CD14-positive monocyte (primary cell): ENCODE results near the gene DAPK2. TPM values are rescaled to one million over a fixed set of nuclear protein-coding genes. Genes with fewer than 3 reads are reported as not detected.

Experiments used
- DNase-seq, 3 donors: peaks; one replicate each; pipeline ENCODE4 v3.0.0-alpha.2; 2011 to 2022
- H2AFZ ChIP-seq: 2 replicates; pipeline ENCODE4 v1.6.0; 2012; ENCODE audit warnings: mild to moderate bottlenecking, low read depth, low read length, inconsistent platforms; ENCODE audit not compliant: insufficient read depth, poor library complexity, severe bottlenecking
- H3K27ac ChIP-seq, 2 donors: 1 replicate in 1 of 2; 2 replicates in 1 of 2; pipeline ENCODE4 v1.5.1; 2012 to 2013; ENCODE audit warnings: low read length in 2 of 2, control low read depth in 1 of 2, inconsistent platforms in 1 of 2, low read depth in 1 of 2, mild to moderate bottlenecking in 1 of 2
- H3K27me3 ChIP-seq, 2 donors: one replicate each; pipeline versions ENCODE4 v1.6.0 to v1.6.1; 2011 to 2013; ENCODE audit warnings: low read length in 2 of 2; ENCODE audit not compliant: control insufficient read depth in 2 of 2, insufficient read depth in 2 of 2
- H3K36me3 ChIP-seq, 2 donors: replicated peaks in 1 of 2; 1 replicate in 1 of 2; 2 replicates in 1 of 2; pipeline versions ENCODE4 v1.5.1 to v1.6.1; 2012 to 2013; ENCODE audit warnings: low read length in 2 of 2, control low read depth in 1 of 2, inconsistent platforms in 1 of 2, mild to moderate bottlenecking in 1 of 2; ENCODE audit not compliant: insufficient read depth in 2 of 2, control insufficient read depth in 1 of 2
- H3K4me1 ChIP-seq, 2 donors: 1 replicate in 1 of 2; 2 replicates in 1 of 2; pipeline versions ENCODE4 v1.5.1 to v1.6.1; 2012 to 2013; ENCODE audit warnings: low read length in 2 of 2, control low read depth in 1 of 2, inconsistent platforms in 1 of 2, mild to moderate bottlenecking in 1 of 2, moderate library complexity in 1 of 2; ENCODE audit not compliant: insufficient read depth in 2 of 2, control insufficient read depth in 1 of 2
- H3K4me2 ChIP-seq: replicated peaks from 2 replicates; pipeline ENCODE3; 2012; ENCODE audit warnings: low read length, moderate library complexity, mild to moderate bottlenecking; ENCODE audit not compliant: poor library complexity, severe bottlenecking; ENCODE audit errors: extremely low read depth
- H3K4me3 ChIP-seq, 3 experiments: fragments of 200-600 bp in 1 of 3; sonication (generic) in 1 of 3; replicated peaks in 1 of 3; 1 replicate in 2 of 3; 2 replicates in 1 of 3; pipeline ENCODE4 v1.5.1; 2011 to 2013; ENCODE audit warnings: low read length in 3 of 3, mild to moderate bottlenecking in 3 of 3, control low read depth in 2 of 3, low read depth in 2 of 3, inconsistent platforms in 1 of 3, moderate library complexity in 1 of 3
- H3K79me2 ChIP-seq: 2 replicates; pipeline ENCODE4 v1.6.0; 2012; ENCODE audit warnings: mild to moderate bottlenecking, control low read depth, inconsistent platforms, low read length, moderate library complexity; ENCODE audit not compliant: insufficient read depth
- H3K9ac ChIP-seq: 2 replicates; pipeline ENCODE4 v1.6.0; 2017; ENCODE audit warnings: low read length, mild to moderate bottlenecking; ENCODE audit not compliant: insufficient read depth, poor library complexity, severe bottlenecking
- H3K9me3 ChIP-seq, 2 donors: replicated peaks in 1 of 2; 1 replicate in 1 of 2; 2 replicates in 1 of 2; pipeline versions ENCODE4 v1.5.1 to v1.6.1; 2012 to 2013; ENCODE audit warnings: low read length in 2 of 2, control low read depth in 1 of 2; ENCODE audit not compliant: control insufficient read depth in 1 of 2, insufficient read depth in 1 of 2
- H4K20me1 ChIP-seq: 2 replicates; pipeline ENCODE4 v1.6.0; 2012; ENCODE audit warnings: mild to moderate bottlenecking, low read length, control low read depth, moderate library complexity; ENCODE audit not compliant: insufficient read depth
- H3K27ac Mint-ChIP-seq, 7 donors: one replicate each; pipeline ENCODE4 v1.8.0; 2020; ENCODE audit warnings: mild to moderate bottlenecking in 7 of 7, mixed read lengths in 7 of 7, moderate library complexity in 6 of 7, inconsistent platforms in 2 of 7
- H3K27me3 Mint-ChIP-seq, 3 donors: one replicate each; pipeline ENCODE4 v1.8.0; 2021 to 2022; ENCODE audit warnings: low read depth in 3 of 3, mild to moderate bottlenecking in 3 of 3, mixed read lengths in 3 of 3, moderate library complexity in 3 of 3, inconsistent platforms in 1 of 3
- H3K36me3 Mint-ChIP-seq, 2 donors: one replicate each; pipeline ENCODE4 v1.8.0; 2020; ENCODE audit warnings: mixed read lengths in 2 of 2, inconsistent platforms in 1 of 2, mild to moderate bottlenecking in 1 of 2
- H3K4me1 Mint-ChIP-seq: one replicate; pipeline ENCODE4 v1.8.0; 2020; ENCODE audit warnings: mild to moderate bottlenecking, mixed read lengths
- H3K4me3 Mint-ChIP-seq, 2 donors: one replicate each; pipeline ENCODE4 v1.8.0; 2020; ENCODE audit warnings: mild to moderate bottlenecking in 2 of 2, mixed read lengths in 2 of 2, moderate library complexity in 1 of 2
- H3K9me3 Mint-ChIP-seq, 7 donors: one replicate each; pipeline ENCODE4 v1.8.0; 2020 to 2022; ENCODE audit warnings: mixed read lengths in 7 of 7, mild to moderate bottlenecking in 6 of 7, moderate library complexity in 6 of 7, inconsistent platforms in 2 of 7
- WGBS: methylation state at CpG from one replicate; pipeline ENCODE4 v1.1.5; 2013; ENCODE audit warnings: missing lambda C conversion rate; ENCODE audit not compliant: insufficient coverage; 5-methylcytosine and 5-hydroxymethylcytosine counted together
- intact Hi-C, 2 donors: fragments of 100-400 bp; cut with micrococcal nuclease; formaldehyde crosslinking; loops; one replicate each; pipeline versions ENCODE4 v1.15.0 to v1.15.1; 2023
- polyA plus RNA-seq, 3 donors: library from polyadenylated mRNA; depleted of rRNA in 1 of 3; unstranded in 2 of 3; stranded (reverse) in 1 of 3; fragments of 300-500 nt in 2 of 3; fragments of >200 nt in 1 of 3; fragmentation: Illumina TruSeq in 2 of 3; gene quantifications; 1 replicate in 2 of 3; 2 replicates in 1 of 3; pipeline ENCODE4 v1.2.3, GENCODE V29; 2012 to 2021
- TF ChIP-seq, protein P1 (sequence below): fragments of 200-600 bp; IDR thresholded peaks from one replicate; pipeline ENCODE4 v1.8.0; 2022; ENCODE audit warnings: antibody characterized with exemption, mild to moderate bottlenecking

Gene DAPK2
- polyA plus RNA-seq, 3 donors = 0.59 to 4.1 (median 2.1) TPM

DNA sequence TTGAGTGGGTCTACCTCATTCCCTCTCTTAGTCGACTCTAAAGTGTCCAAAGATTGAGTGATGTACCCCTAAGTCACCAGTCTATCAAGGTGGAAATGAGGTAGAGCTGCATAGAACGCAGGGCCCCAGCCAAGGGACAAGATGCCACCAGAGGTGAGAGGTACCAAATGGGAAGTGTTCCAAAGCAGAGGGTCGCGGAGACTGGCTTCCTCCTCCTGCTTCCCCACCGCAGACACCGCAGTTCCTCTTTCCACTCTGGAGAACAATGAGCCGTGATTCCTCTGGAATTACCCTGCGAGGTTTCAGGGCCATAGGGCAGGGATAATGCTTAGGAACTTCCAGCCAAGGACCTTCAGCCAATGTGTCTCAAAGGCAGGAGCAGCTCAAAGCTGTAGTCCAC is 55.8 kb downstream of the DAPK2 start:
- Histone ChIP-seq H2AFZ (no peak overlapping the region), H3K4me3 (no peak overlapping the region), H3K9ac (no peak overlapping the region), H3K4me1 (peaks cover 53 to 64% of the 10 kb centered on the region in 2 donors), H3K9me3 (no peaks in the 10 kb centered on the region), H4K20me1 (no peaks in the 10 kb centered on the region), H3K27ac (no peak overlapping the region), H3K79me2 (no peaks in the 10 kb centered on the region), H3K36me3 (no peaks in the 10 kb centered on the region), H3K27me3 (no peaks in the 10 kb centered on the region), H3K4me2 (peak overlapping the region; percentile 11)
- peaks cover 0 to 2% (median 0%) of the 10 kb centered on the region in 7 donors for H3K9me3 Mint-ChIP-seq
- 10% methylated on average over 7 of the region's 8 CpGs for WGBS
- no peaks in the 10 kb centered on the region for H3K36me3 Mint-ChIP-seq
- TF ChIP-seq, protein P1, sequence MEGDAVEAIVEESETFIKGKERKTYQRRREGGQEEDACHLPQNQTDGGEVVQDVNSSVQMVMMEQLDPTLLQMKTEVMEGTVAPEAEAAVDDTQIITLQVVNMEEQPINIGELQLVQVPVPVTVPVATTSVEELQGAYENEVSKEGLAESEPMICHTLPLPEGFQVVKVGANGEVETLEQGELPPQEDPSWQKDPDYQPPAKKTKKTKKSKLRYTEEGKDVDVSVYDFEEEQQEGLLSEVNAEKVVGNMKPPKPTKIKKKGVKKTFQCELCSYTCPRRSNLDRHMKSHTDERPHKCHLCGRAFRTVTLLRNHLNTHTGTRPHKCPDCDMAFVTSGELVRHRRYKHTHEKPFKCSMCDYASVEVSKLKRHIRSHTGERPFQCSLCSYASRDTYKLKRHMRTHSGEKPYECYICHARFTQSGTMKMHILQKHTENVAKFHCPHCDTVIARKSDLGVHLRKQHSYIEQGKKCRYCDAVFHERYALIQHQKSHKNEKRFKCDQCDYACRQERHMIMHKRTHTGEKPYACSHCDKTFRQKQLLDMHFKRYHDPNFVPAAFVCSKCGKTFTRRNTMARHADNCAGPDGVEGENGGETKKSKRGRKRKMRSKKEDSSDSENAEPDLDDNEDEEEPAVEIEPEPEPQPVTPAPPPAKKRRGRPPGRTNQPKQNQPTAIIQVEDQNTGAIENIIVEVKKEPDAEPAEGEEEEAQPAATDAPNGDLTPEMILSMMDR = no peak
- H3K27ac Mint-ChIP-seq = peak overlapping the region in 3 of 7 donors; percentile 20 to 55 (median 23)
- intact Hi-C loops = no loop called here
- peak; percentile 33 to 86 (median 70) for DNase-seq
- H3K27me3 Mint-ChIP-seq = peaks cover 0 to 4% (median 1%) of the 10 kb centered on the region in 3 donors
- peak overlapping the region in 1 of 2 donors; percentile 72 for H3K4me3 Mint-ChIP-seq
- H3K4me1 Mint-ChIP-seq = peaks cover 59% of the 10 kb centered on the region

DNA sequence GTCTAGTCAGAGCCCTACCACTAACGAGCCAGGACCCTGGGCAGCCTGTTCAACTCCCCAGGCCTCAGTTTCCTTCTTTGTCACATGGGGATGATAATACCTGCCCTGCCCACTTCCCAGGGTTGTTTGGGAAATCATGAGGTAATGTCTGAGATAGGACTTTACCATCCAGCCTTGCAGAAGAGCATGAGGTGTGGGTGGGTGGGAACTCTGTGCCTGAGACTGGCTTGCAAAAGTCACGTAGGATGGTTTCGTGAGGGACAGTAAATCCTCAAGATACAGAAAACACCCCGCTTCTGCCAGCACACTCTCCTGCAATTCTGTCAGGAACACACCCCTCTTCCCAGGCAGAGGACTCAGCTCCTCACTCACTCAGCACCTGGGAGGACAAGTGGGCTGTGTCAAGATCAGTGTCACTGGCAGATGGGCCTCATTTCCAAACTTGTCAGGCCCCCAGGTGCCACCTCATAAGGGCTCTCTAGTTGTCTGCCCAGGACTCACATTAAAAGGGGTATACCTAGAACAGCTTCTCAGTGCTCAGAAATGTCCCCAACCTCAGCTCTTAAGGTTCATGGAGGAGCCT is 58.4 kb downstream of the DAPK2 start:
- peaks cover 0 to 4% (median 1%) of the 10 kb centered on the region in 3 donors for H3K27me3 Mint-ChIP-seq
- peaks cover 76% of the 10 kb centered on the region for H3K4me1 Mint-ChIP-seq
- Histone ChIP-seq H3K36me3 (no peaks in the 10 kb centered on the region), H3K27ac (peak overlapping the region; percentile 57 to 82), H3K4me1 (peaks cover 65 to 76% of the 10 kb centered on the region in 2 donors), H2AFZ (no peak overlapping the region), H3K9ac (no peak overlapping the region), H3K79me2 (no peaks in the 10 kb centered on the region), H3K27me3 (no peaks in the 10 kb centered on the region), H3K4me3 (peak overlapping the region in 1 of 3 experiments; percentile 32), H3K4me2 (no peak overlapping the region), H4K20me1 (no peaks in the 10 kb centered on the region), H3K9me3 (no peaks in the 10 kb centered on the region)
- H3K9me3 Mint-ChIP-seq = no peaks in the 10 kb centered on the region
- WGBS = 100% methylated on average over 1 of the region's 4 CpGs
- intact Hi-C loops = loop anchor here in 1 of 2 donors (5.0 kb wide), 1 partner anchor 54 kb away; no protein-coding TSS in a partner anchor
- DNase-seq = no peak
- H3K27ac Mint-ChIP-seq = peak overlapping the region; percentile 87 to 97 (median 95)
- TF ChIP-seq, protein P1 = no peak
- H3K4me3 Mint-ChIP-seq = no peak overlapping the region
- H3K36me3 Mint-ChIP-seq = no peaks in the 10 kb centered on the region
